Vagina (tissue), 2 donors: Measurements from ENCODE around the gene SMPD3. TPM values are rescaled to one million over a fixed set of nuclear protein-coding genes. Genes with fewer than 3 reads are reported as not detected.

Source experiments
- DNase-seq, 2 donors: peaks; one replicate each; pipeline ENCODE4 v3.0.0-alpha.2; 2017; ENCODE audit errors: extremely low spot score in 2 of 2
- H3K27ac ChIP-seq: fragments of 200-600 bp; sonication (generic); one replicate; pipeline ENCODE4 v1.5.1; 2019
- H3K27me3 ChIP-seq: fragments of 200-600 bp; sonication (generic); one replicate; pipeline ENCODE4 v1.5.1; 2019
- H3K36me3 ChIP-seq, 2 donors: fragments of 200-600 bp; sonication (generic); one replicate each; pipeline ENCODE4 v1.5.1; 2017 to 2019
- H3K4me1 ChIP-seq: fragments of 200-600 bp; sonication (generic); one replicate; pipeline ENCODE4 v1.5.1; 2019
- H3K4me3 ChIP-seq, 2 donors: fragments of 200-600 bp; sonication (generic); 1 replicate in 1 of 2; 2 replicates in 1 of 2; pipeline ENCODE4 v1.5.1; 2016 to 2019
- H3K9me3 ChIP-seq: fragments of 200-600 bp; sonication (generic); one replicate; pipeline ENCODE4 v1.5.1; 2019
- POLR2A ChIP-seq, 2 donors: fragments of 450-650 bp; IDR thresholded peaks; one replicate each; pipeline ENCODE4 v1.6.1; 2017; ENCODE audit warnings: antibody characterized with exemption in 2 of 2, mild to moderate bottlenecking in 2 of 2, moderate library complexity in 2 of 2
- POLR2AphosphoS5 ChIP-seq, 2 donors: sonication (generic); formaldehyde crosslinking; IDR thresholded peaks; one replicate each; pipeline ENCODE4 v1.9.0; 2017; ENCODE audit warnings: antibody characterized with exemption in 2 of 2, mild to moderate bottlenecking in 2 of 2, low read depth in 1 of 2; ENCODE audit not compliant: insufficient read depth in 1 of 2
- intact Hi-C: fragments of 100-400 bp; cut with DNase I; formaldehyde crosslinking; loops from one replicate; pipeline ENCODE4 v1.15.1; 2023
- total RNA-seq: library from RNA; depleted of rRNA; stranded (reverse); fragments of >200 nt; gene quantifications from one replicate; pipeline ENCODE4 v1.2.3, GENCODE V29; 2016
- TF ChIP-seq, protein P1 (sequence below), 3 experiments: fragments of 450-650 bp in 2 of 3; fragments of 200-600 bp in 1 of 3; sonication (generic) in 1 of 3; IDR thresholded peaks; one replicate each; pipeline ENCODE4 v1.5.1; 2017 to 2019; ENCODE audit warnings: antibody characterized with exemption in 3 of 3, mild to moderate bottlenecking in 2 of 3, moderate library complexity in 2 of 3

SMPD3 gene
- total RNA-seq, 1 donor from 2014 or later, result 3.4 TPM

DNA sequence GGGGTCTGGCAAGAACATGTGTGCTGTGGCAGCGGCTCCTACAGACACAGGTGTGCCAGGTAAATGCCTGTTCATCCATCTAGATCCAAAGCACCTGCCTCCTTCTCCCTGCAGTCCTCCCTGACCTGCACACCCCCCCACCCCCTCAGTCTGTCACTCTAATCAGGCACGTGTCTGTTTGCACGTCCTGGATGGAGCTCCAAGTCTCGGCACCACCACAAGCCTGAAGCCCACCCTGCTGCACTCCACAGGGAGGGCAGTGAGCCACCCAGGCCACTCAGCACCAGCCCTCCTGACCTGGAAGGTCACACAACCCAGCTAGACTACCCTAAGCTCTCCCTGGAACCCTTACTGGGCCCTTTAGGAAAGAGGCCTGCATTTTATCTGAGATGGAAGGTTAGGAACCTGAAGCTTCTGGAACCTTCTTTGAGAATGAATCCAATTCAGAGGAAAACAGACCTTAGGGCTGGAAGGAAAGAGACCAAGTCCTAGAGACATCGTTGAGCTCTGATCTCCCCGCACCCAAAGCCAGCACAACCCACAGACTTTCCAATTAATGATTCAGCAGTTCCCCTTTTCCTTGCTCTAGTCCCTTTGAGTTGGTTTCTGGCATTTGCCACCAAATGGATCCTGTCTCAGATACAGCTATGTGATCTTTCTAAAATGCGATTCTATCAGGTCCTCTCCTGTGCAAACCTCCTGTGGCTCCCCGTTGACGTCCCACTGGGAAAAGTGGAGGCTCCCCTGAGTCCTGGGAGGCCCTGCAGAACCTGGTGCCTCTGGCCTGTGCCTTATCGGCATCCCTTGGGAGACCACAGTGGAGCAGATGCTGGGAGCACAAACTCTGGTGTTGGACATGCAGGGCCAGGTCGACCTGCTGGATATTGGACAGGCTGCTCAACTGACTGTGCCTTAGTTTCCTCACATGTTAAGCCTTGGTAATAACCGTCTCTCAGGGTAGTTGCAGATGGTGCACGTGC, 69.6 kb downstream of the SMPD3 start:
- no peaks in the 10 kb centered on the region for H3K36me3 ChIP-seq
- intact Hi-C loops, result no loop called here
- no peak for DNase-seq

GRCh38 chr16:68377667-68378393, 70.5 kb downstream of the SMPD3 start:
- intact Hi-C loops, result no loop called here
- TF ChIP-seq POLR2A (IDR thresholded peaks at IDR 0.05), result no peak
- TF ChIP-seq POLR2AphosphoS5 (IDR thresholded peaks at IDR 0.05; ENCODE audit: insufficient read depth in 1 of 2, low read depth in 1 of 2), result no peak
- TF ChIP-seq, protein P1, sequence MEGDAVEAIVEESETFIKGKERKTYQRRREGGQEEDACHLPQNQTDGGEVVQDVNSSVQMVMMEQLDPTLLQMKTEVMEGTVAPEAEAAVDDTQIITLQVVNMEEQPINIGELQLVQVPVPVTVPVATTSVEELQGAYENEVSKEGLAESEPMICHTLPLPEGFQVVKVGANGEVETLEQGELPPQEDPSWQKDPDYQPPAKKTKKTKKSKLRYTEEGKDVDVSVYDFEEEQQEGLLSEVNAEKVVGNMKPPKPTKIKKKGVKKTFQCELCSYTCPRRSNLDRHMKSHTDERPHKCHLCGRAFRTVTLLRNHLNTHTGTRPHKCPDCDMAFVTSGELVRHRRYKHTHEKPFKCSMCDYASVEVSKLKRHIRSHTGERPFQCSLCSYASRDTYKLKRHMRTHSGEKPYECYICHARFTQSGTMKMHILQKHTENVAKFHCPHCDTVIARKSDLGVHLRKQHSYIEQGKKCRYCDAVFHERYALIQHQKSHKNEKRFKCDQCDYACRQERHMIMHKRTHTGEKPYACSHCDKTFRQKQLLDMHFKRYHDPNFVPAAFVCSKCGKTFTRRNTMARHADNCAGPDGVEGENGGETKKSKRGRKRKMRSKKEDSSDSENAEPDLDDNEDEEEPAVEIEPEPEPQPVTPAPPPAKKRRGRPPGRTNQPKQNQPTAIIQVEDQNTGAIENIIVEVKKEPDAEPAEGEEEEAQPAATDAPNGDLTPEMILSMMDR (IDR thresholded peaks at IDR 0.05), result no peak
- no peaks in the 10 kb centered on the region for H3K9me3 ChIP-seq
- DNase-seq, result no peak
- no peak overlapping the region for H3K4me3 ChIP-seq
- no peaks in the 10 kb centered on the region for H3K27me3 ChIP-seq
- H3K27ac ChIP-seq, result no peak overlapping the region
- H3K4me1 ChIP-seq, result no peaks in the 10 kb centered on the region
- H3K36me3 ChIP-seq, result no peaks in the 10 kb centered on the region

More for the DNA sequence above, 69.6 kb downstream of the SMPD3 start:
- TF ChIP-seq, protein P1 (IDR thresholded peaks at IDR 0.05), result no peak
- TF ChIP-seq POLR2AphosphoS5 (IDR thresholded peaks at IDR 0.05; ENCODE audit: insufficient read depth in 1 of 2, low read depth in 1 of 2) (no peak), POLR2A (IDR thresholded peaks at IDR 0.05) (no peak)
- H3K4me1 ChIP-seq, result no peaks in the 10 kb centered on the region
- H3K27me3 ChIP-seq, result no peaks in the 10 kb centered on the region
- no peak overlapping the region for H3K27ac ChIP-seq
- no peak overlapping the region for H3K4me3 ChIP-seq
- H3K9me3 ChIP-seq, result no peaks in the 10 kb centered on the region

DNA sequence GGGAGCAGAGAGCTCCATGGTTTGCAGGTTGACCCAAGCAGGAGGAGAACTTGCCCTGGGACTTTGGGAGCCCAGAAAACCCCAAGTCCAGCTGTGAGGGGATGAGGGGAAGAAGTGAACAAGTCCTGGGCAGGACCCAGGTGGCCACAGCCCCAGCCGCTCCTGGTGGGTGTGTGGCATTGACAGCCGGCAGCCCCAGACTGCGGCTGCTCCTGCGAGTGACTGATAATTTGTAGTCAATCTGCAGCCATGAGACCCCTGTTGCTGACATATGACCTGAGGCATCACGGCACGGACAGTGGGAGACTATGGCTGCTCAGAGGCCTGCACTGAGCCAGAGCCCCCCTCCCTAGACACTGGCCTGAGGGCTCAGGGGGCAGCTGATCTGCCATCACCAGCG, 71.1 kb downstream of the SMPD3 start:
- Histone ChIP-seq H3K27ac (no peak overlapping the region), H3K27me3 (no peaks in the 10 kb centered on the region)
- intact Hi-C loops, result no loop called here

DNA sequence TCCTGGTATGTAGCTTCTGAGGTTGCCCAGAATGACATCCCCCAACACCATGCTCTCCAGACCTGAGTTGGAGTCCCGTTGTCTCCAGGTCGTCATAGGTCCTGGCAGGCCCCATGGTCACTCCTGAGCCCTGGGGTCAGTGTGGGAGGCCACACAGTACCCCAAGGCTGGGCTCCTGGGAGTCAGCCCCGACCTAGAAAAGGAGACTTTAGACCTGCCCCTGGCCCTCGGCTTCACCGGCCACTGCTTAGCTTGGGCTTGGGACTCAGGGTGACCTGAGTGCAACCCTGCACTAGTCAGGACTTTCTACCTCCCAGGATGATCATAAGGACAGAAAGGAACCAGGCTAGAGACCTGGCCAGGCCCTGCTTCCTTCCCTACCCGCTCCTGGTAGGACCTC, 71.7 kb downstream of the SMPD3 start:
- no peak overlapping the region for H3K27ac ChIP-seq
- H3K4me3 ChIP-seq, result no peak overlapping the region
- TF ChIP-seq POLR2AphosphoS5 (IDR thresholded peaks at IDR 0.05; ENCODE audit: insufficient read depth in 1 of 2, low read depth in 1 of 2) (no peak), POLR2A (IDR thresholded peaks at IDR 0.05) (no peak)
- TF ChIP-seq, protein P1 (IDR thresholded peaks at IDR 0.05), result no peak
- H3K9me3 ChIP-seq, result no peaks in the 10 kb centered on the region
- no peak for DNase-seq
- no peaks in the 10 kb centered on the region for H3K27me3 ChIP-seq
- no peaks in the 10 kb centered on the region for H3K4me1 ChIP-seq
- intact Hi-C loops, result no loop called here
- no peaks in the 10 kb centered on the region for H3K36me3 ChIP-seq

More for the DNA sequence above, 71.1 kb downstream of the SMPD3 start:
- Histone ChIP-seq H3K4me3 (no peak overlapping the region), H3K4me1 (no peaks in the 10 kb centered on the region), H3K36me3 (no peaks in the 10 kb centered on the region), H3K9me3 (no peaks in the 10 kb centered on the region)
- TF ChIP-seq POLR2A (IDR thresholded peaks at IDR 0.05), result no peak
- TF ChIP-seq, protein P1 (IDR thresholded peaks at IDR 0.05), result no peak
- TF ChIP-seq POLR2AphosphoS5 (IDR thresholded peaks at IDR 0.05; ENCODE audit: insufficient read depth in 1 of 2, low read depth in 1 of 2), result no peak
- no peak for DNase-seq
